PC-3 (cell line): ENCODE results near the gene SNAI3. TPM values are rescaled to one million over a fixed set of nuclear protein-coding genes. Genes with fewer than 3 reads are reported as not detected.

Experiments
- ATAC-seq: fragments of 200-7000 bp; cut with Tn5 transposase; 2 replicates; pipeline ENCODE4 v1.9.1; 2020; ENCODE audit warnings: mild to moderate bottlenecking, moderate library complexity
- BruUV-seq: library from RNA; stranded (reverse); fragments of 400-500 nt; replicated peaks from 2 replicates; lab custom pipeline; 2021; lab: Mats Ljungman, UMichigan
- CTCF ChIA-PET: fragments of 300-600 bp; sonication (Branson Sonifier 250); formaldehyde crosslinking; loops from one replicate; lab custom pipeline; 2022; ENCODE audit warnings: antibody characterized with exemption; lab: Charles Lee
- POLR2A ChIA-PET: fragments of 300-600 bp; sonication (Branson Sonifier 250); formaldehyde crosslinking; loops from one replicate; lab custom pipeline; 2022; ENCODE audit warnings: antibody characterized with exemption; ENCODE audit not compliant: unreplicated experiment; lab: Charles Lee
- DNase-seq: peaks from one replicate; pipeline ENCODE4 v3.0.0-alpha.2; 2015
- H2AFZ ChIP-seq: fragments of 300-600 bp; sonication (generic); 2 replicates; pipeline ENCODE4 v1.6.0; 2016; ENCODE audit warnings: antibody characterized with exemption, low read length
- H3F3A ChIP-seq: fragments of 300-600 bp; sonication (generic); one replicate; pipeline ENCODE4 v1.6.0; 2017; ENCODE audit warnings: antibody characterized with exemption, low read length, control low read depth, mild to moderate bottlenecking; ENCODE audit not compliant: unreplicated experiment
- H3K27ac ChIP-seq: fragments of 300-600 bp; sonication (generic); 2 replicates; pipeline ENCODE4 v1.5.1; 2016; ENCODE audit warnings: mild to moderate bottlenecking, low read length
- H3K27me3 ChIP-seq: fragments of 300-600 bp; sonication (generic); 2 replicates; pipeline ENCODE4 v1.6.1; 2016; ENCODE audit warnings: low read length, mixed read lengths
- H3K36me3 ChIP-seq: fragments of 300-600 bp; sonication (generic); 2 replicates; pipeline ENCODE4 v1.6.1; 2016; ENCODE audit warnings: low read depth, mixed run types, low read length, mixed read lengths
- H3K4me1 ChIP-seq: fragments of 300-600 bp; sonication (generic); 2 replicates; pipeline ENCODE4 v1.5.1; 2016; ENCODE audit warnings: low read length; ENCODE audit not compliant: insufficient read depth
- H3K4me2 ChIP-seq: fragments of 300-600 bp; sonication (generic); 2 replicates; pipeline ENCODE4 v1.6.0; 2016; ENCODE audit warnings: low read length
- H3K4me3 ChIP-seq: fragments of 300-600 bp; sonication (generic); 2 replicates; pipeline ENCODE4 v1.5.1; 2016; ENCODE audit warnings: mild to moderate bottlenecking, low read length, mixed read lengths
- H3K79me2 ChIP-seq: fragments of 300-600 bp; sonication (generic); 2 replicates; pipeline ENCODE4 v1.6.1; 2017; ENCODE audit warnings: low read length, mixed read lengths
- H3K9ac ChIP-seq: fragments of 300-600 bp; sonication (generic); 2 replicates; pipeline ENCODE4 v1.6.0; 2016; ENCODE audit warnings: mild to moderate bottlenecking, low read length
- H3K9me2 ChIP-seq: fragments of 300-600 bp; sonication (generic); replicated peaks from 2 replicates; pipeline ENCODE4 v1.6.1; 2016; ENCODE audit warnings: mixed run types, low read length, mixed read lengths
- H3K9me3 ChIP-seq: fragments of 300-600 bp; sonication (generic); 2 replicates; pipeline ENCODE4 v1.6.1; 2016; ENCODE audit warnings: low read length, mixed read lengths
- H4K20me1 ChIP-seq: fragments of 300-600 bp; sonication (generic); 2 replicates; pipeline ENCODE4 v1.6.1; 2016; ENCODE audit warnings: low read length, mixed read lengths
- CTCF ChIP-seq: fragments of 300-600 bp; sonication (generic); conservative IDR thresholded peaks from 2 replicates; pipeline ENCODE4 v1.5.1; 2017; ENCODE audit warnings: antibody characterized with exemption, low read depth, mild to moderate bottlenecking, low read length
- EZH2 ChIP-seq: fragments of 300-600 bp; sonication (generic); IDR thresholded peaks from one replicate; pipeline ENCODE4 v1.6.1; 2017; ENCODE audit warnings: antibody characterized with exemption, mild to moderate bottlenecking, low read length; ENCODE audit not compliant: unreplicated experiment
- EZH2phosphoT487 ChIP-seq: fragments of 300-600 bp; sonication (generic); IDR thresholded peaks from 2 replicates; pipeline ENCODE4 v1.6.1; 2018; ENCODE audit warnings: mild to moderate bottlenecking, antibody characterized with exemption, low read length, borderline replicate concordance
- intact Hi-C: fragments of 100-400 bp; cut with micrococcal nuclease; formaldehyde crosslinking; loops from 2 replicates; pipeline ENCODE4 v1.9.0; 2023
- total RNA-seq: library from RNA; depleted of rRNA; stranded (reverse); fragments of >200 nt; gene quantifications from 2 replicates; pipeline ENCODE4 v1.2.3, GENCODE V29; 2014

The SNAI3 gene
- total RNA-seq, 1 experiment from 2014 or later = 0.22 TPM

- no peak for DNase-seq
Observed at GRCh38 chr16:88651989-88652761, 34.1 kb downstream of the SNAI3 start.

GRCh38 chr16:88651276-88651988 lies 34.9 kb downstream of the SNAI3 start:
- intact Hi-C loops = no loop called here
- POLR2A ChIA-PET = no interaction called here
- H3K4me1 ChIP-seq = no peaks in the 10 kb centered on the region
- H3K9me2 ChIP-seq = no peaks in the 10 kb centered on the region
- no peaks in the 10 kb centered on the region for H3F3A ChIP-seq
- no peaks in the 10 kb centered on the region for H3K27me3 ChIP-seq
- ATAC-seq (no peak), DNase-seq (no peak)
- no peaks in the 10 kb centered on the region for H3K36me3 ChIP-seq
- TF ChIP-seq EZH2phosphoT487 (no peak), CTCF (no peak), EZH2 (no peak)
- no peaks in the 10 kb centered on the region for H3K79me2 ChIP-seq
- H3K4me3 ChIP-seq = no peak overlapping the region
- BruUV-seq = no TSS peak
- no peaks in the 10 kb centered on the region for H4K20me1 ChIP-seq
- no peak overlapping the region for H2AFZ ChIP-seq
- no peak overlapping the region for H3K9ac ChIP-seq
- no peak overlapping the region for H3K27ac ChIP-seq
- no peak overlapping the region for H3K4me2 ChIP-seq
- no peaks in the 10 kb centered on the region for H3K9me3 ChIP-seq
- CTCF ChIA-PET = no interaction called here

More at GRCh38 chr16:88651989-88652761, 34.1 kb downstream of the SNAI3 start:
- Histone ChIP-seq H3K4me3 (no peak overlapping the region), H3K4me1 (no peaks in the 10 kb centered on the region), H3K9me2 (no peaks in the 10 kb centered on the region), H3K4me2 (no peak overlapping the region), H3K9ac (no peak overlapping the region), H3K9me3 (no peaks in the 10 kb centered on the region), H4K20me1 (no peaks in the 10 kb centered on the region), H3F3A (no peaks in the 10 kb centered on the region), H3K27me3 (no peaks in the 10 kb centered on the region), H2AFZ (no peak overlapping the region), H3K27ac (no peak overlapping the region), H3K36me3 (no peaks in the 10 kb centered on the region), H3K79me2 (no peaks in the 10 kb centered on the region)
- intact Hi-C loops = no loop called here
- ATAC-seq = no peak
- TF ChIP-seq EZH2 (no peak), EZH2phosphoT487 (no peak), CTCF (no peak)
- ChIA-PET POLR2A (no interaction called here), CTCF (no interaction called here)
- BruUV-seq = TSS peak; percentile 49
